ENCODE measurements around the gene CDC20B. TPM values are rescaled to one million over a fixed set of nuclear protein-coding genes. Genes with fewer than 3 reads are reported as not detected.
A peak's percentile ranks its signal among the peaks of the same experiment; 100 is the strongest.
"Not testable (repeated sequence)": the region's sequence is repeated elsewhere in the genome, so short reads cannot be mapped to it uniquely, and the experiment has no call there.

The CDC20B gene
- total RNA-seq, 1 donor from 2014 or later: 0.96 TPM

DNA sequence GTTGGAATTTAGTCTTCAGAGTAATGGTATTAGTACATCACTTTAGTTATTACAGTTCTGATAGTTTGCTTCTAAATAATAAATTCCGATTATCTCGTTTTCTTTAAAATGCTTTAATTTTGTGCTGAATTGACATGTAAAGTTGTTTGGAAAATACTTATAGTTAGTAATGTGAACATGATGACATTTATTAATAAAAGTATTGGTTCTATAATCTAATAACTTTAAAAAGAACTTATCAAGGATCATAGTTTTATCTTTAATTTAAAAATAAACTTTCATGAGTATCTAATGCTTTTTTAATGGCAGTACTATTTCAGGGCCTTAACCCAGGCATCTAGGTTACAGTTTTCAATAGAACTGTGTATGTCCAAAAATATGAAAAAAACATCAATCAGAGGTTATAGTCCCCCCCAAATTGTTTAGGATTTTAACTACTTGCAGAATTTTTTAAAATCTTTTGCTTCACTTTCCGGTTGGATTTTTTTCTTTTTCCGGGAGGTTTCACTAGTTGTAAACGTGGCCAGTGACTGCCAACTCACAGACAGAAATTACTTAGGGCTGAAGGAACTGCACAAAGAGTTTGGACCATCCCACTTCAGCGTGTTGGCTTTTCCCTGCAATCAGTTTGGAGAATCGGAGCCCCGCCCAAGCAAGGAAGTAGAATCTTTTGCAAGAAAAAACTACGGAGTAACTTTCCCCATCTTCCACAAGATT lies 12.3 kb downstream of the CDC20B start:
- peak; percentile 98 for DNase-seq (ENCODE audit: low spot score)

DNA sequence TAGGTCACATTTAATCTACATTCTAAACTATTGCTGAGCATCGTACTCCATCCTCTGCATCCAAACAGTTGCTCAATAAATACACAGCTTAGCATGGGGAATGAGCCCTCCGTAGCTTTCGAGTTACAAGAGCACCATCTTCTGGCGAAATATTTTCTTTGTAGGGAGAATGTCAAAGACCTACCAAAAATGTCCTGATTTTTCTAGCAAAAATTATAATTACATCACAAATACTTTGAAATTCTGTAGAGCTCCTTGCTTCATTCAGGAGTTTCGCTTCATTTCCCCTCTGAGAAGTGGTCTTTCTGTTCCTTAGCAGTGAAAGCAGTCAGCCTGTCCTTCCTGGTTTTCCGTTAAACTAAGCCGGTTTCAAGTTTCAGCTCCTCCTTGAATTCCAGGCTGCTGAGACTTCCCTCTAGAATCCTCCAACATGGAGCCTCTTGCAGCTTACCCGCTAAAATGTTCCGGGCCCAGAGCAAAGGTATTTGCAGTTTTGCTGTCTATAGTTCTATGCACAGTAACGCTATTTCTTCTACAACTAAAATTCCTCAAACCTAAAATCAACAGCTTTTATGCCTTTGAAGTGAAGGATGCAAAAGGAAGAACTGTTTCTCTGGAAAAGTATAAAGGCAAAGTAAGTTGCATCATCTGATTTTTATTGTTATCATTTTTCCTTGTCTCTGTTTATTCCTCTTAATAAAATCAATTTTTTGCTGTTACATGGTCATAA lies 13.0 kb downstream of the CDC20B start, which contains the start of gene GPX8:
Gene GPX8, plus strand, starts transcription at position 409 of the 730 bp plus-strand sequence. Its CDS starts 22 bp downstream, at position 431.
- peak; percentile 97 for DNase-seq (ENCODE audit: low spot score)

DNA sequence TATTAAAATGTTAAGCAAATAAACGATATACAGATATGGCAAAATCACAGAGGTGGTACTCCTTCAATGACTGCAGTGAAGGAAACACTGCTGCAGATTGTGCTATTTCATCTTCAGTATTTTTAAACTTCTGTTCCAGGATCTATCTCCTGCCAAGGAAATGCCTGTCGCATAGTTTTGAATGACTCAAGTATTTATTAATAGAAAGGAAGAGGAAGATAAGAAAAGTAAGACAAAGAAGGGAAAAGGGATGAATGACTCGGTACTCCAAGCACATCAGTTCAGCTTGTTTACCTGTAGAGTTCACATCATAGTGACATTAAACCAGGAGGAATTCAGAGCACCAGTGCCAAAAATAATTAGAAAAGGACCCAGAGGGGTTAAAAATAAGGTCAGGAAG lies 18.1 kb downstream of the CDC20B start:
- peak; percentile 33 for DNase-seq (ENCODE audit: low spot score)

DNA sequence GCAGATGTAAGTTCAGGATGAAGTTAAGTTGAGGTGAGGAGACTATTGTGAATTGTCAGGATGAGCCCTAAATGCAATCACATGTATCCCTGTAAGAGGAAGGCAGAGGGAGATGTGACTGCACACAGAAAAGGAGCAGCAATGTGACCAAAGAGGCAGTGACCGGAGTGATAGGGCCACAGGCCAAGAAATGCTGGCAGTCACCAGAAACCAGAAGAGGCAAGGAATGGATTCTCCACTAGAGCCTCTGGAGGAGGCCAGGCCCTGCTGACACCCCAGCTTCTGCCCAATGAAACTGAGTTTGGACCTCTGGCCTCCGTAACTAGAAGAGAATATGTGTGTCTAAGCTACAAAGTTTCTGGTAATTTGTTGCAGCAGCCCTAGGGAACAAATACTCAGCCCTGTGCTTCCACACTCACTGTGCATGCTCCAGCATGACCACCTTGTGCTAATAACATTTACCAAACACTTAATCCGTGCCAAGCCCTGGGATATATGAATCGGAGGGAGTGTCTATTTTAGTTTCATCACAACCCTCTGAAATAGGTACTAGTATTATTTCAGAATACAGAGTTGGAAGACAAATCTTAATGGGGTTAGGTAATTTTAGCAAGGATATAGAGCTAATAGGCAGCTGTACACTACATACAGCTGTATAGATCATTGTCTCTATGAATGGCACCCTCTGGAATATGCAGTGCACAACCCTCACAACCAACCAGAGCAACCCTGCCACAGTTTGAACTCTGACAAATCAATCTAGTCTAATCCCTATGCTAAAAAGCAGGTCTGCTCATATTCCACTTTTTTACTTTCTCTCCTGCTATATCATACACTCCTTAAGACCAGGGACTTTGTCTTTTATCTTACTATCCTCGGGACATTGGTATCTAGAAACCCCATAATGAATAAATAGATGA lies 20.8 kb downstream of the CDC20B start:
- no peak for DNase-seq (ENCODE audit: low spot score)

DNA sequence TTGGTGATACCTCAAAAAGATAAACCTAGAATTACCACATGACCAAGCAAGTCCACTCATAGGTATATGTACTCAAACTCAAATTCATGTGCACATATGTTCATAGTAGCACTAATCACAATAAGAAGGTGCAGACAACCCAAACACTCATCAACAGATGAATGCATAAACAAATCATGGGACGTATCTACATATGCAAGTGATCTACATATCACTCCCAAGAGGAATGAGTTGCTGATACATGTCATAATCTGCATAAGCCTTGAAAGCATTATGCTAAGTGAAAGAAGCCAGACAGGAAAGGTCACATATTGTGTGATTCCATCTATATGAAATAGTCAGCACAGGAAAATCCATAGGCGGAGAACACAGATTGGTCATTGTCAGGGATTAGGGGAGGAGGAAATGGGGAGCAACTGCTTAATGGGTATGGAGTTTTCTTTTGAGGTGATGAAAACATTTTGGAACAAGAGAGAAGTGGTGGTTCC lies 23.6 kb downstream of the CDC20B start:
- DNase-seq (ENCODE audit: low spot score): no peak

DNA sequence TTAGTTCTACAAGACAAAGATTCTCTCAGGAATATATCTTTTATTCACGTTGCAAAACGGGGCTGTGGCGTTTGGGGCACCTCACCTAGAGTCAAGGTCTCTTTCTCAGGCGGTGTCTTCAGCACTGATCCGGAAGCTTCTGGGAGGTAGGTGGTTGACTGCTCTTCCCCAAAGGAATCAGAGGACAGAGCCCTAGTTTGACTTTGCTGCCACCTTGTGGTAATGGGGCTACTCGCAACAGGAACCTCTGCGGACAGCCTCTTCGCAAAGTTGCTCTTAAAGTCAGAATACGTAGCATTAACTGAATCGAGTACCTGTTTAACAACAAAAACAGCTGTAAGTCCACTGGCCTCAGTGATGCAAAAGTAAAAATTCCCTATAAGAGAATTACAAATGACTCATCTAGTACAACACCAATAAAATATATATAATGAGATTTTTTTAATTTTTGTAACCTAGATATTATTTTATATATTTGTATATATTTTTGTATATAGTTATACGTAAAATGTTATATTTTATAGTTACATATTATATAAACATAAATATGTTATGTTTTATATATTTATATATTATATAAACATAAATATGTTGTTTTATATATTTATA lies 26.3 kb downstream of the CDC20B start:
- DNase-seq (ENCODE audit: low spot score): peak; percentile 89

DNA sequence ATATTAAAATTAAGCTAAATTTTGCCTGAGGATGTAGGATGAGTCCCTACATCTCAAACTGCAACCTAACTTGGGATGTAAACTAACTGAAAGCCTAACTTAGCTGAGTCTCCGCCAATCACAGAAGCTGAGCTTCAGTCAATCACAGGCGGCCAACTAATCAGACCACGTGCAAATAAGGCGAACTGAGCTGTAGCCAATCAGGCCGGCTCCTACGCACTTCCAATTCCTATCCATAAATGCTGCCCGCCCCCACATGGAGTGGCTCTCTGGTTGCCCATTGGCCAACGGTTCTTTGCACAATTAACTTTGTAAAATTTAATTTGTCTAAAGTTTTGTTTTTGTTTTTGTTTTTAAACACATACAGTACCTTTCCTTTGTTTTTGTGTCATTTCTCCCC lies 26.9 kb downstream of the CDC20B start:
- DNase-seq (ENCODE audit: low spot score): no peak

DNA sequence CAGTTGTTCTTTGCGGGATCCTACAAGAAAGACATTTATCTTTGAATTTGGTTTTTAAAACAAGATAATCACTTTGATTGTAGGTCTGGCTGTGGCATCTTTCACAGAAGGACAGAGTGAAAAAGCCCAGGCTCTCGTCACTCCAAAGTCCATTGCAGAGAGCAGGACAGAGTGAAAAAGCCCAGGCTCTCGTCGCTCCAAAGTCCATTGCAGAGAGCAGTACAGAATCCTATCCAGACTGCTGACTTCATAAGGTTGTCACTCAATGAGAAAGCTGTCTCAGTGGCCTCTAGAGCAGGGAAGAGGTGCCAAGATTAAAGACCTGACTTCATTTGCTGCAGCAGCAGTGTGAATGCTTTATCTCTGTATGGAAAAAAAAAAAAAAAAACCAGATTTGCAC lies 29.4 kb downstream of the CDC20B start:
- no peak for DNase-seq (ENCODE audit: low spot score)

DNA sequence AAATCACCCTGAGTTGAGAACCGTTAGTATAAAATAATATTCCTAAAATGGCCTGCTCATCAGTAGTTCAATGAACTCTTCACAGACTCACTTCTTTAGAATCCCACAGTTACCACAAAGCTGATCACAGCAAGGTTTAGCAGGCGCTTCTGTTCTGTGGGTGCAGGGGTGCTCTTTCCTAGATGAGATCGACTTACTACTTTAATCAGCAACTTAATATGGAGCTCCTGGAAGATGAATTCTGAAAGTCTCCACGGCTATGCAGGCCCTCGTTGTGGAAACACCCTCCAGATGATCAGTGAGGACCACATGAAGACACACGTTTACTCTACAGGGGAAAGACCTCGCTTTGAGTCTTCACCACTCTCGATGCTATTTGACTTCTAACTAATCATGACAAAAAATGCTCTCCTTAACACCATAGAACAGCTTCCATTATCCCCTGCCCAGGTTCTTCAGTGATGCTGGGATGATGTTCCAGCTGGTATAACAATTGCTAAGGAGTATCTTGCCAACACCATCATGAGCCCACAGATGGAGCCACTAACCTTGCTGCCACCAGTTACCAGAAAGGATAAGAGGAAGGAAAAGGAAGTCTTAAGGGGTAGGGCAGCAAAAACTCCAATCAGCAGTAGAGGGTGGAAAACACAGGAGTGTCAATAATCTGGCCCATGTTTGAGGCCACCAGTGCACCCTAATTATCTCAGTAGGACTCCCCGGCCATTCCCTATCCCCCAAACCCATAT lies 30.9 kb downstream of the CDC20B start:
- no peak for DNase-seq (ENCODE audit: low spot score)

DNA sequence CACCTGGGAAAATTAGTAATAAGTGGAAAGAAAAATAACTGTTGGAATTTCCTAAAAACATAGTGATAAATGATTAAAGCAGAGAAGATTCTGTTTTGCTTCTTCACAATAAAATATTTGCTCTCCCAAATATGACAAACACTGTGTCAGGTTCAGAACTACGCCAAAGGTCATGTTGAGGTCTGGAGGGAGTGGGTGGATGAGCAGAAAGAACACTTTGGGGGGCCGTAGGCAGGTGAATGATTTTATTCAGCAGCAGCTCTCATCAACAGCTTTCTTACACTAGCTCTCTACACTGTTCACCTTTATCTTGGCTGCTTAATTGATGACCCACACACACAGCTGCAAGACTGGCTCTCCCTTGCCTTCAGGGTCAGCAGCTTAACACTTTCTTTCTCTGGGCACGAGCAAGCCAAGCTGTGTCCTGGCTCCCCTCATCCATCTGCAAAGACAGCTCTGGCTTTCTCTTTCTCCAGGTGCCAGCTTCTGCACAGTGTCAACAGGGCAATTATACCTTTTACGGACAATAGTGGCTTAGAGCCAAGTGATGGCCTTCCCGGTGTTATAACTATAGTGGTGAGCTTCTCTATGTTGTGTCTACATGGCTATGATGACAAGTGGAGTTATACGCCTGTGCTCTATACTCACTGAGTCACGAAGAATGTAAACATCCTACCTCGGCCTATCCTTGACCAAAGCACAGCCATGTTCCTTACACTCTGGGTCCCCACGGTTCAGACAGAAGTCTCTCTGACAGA lies 31.9 kb downstream of the CDC20B start:
- DNase-seq (ENCODE audit: low spot score): no peak

DNA sequence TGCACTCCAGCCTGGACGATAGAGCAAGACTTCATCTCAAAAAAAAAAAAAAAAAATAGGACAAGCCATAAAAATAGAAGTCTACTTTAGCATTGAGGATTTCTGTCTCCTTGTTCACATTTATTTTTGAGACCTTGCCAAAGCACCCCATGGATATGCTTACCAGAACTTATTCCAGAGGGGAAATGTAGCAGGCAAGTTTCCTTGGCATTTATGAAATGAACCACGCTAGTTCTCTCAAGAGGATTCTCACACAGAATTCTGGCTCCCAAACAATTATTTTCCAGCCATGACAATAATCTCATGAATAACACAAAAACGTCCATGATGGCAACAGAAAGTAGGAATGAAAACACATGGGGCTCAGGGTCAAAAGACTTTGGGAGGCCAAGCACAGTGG lies 36.5 kb downstream of the CDC20B start:
- no peak for DNase-seq (ENCODE audit: low spot score)

DNA sequence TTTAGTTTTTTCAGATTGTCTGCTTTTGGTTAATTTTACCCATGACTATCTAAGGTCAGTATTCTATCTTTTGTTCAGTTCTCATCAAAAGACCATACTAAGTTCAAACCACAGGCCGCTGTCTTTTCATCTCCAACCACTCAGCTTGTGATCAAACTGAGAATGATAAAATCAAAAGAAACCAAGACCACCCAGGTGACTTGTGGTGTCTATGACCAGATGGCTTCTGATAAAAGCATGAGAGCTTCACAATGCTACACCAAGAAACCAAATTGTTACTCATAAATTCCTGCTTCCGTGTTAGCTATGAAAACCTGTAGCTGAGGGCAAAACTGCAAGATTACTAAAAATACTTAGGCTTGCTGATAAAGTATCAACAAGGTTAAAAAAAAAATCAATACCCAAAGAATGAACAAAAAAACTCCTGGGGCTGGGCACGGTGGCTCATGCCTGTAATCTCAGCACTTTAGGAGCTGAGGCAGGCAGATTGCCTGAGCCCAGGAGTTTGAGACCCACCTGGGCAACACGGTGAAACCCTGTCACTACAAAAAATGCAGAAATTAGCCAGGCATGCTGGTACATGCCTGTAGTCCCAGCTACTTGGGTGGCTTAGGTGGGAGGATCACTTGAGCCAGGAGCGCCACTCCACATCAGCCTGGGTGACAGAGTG lies 38.8 kb downstream of the CDC20B start:
- no peak for DNase-seq (ENCODE audit: low spot score)

DNA sequence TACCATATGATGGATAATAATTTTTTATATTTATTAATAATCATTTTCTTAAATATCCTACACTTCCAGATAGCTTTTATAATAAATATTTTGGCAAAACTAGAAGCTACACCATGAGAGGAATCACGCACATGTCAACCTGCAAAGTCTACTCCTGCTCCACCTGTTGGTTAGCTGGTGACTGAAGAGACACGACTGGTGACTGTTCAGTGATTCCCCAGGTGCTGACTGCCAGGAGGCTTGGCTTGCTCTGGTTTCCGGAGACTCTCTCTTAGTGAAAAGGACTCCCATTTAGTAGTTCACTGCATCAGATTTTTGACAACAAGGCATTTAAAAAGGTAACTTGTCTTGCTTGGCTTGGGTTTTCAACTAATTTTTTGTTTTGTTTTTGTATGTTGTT lies 49.6 kb downstream of the CDC20B start:
- no peak for DNase-seq (ENCODE audit: low spot score)

DNA sequence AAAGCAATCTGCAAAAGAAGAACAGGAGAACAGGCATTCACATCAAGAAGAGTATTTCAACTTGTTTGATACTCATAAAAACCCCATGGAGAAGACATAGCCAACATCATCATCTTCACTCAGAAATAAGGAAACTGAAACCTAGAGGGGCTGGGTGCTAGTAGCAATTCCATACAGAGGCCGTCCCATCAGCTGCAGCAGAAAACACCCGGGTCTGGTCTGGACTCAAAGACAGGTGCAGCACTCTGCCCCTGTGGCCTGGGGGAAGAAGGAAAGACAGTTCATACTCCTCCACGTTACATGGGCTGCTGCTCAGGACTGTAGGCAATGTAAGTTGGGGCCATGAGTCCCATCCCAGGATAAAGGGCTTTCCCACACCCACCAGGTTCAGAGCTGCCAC lies 58.9 kb downstream of the CDC20B start:
- DNase-seq (ENCODE audit: low spot score): no peak

DNA sequence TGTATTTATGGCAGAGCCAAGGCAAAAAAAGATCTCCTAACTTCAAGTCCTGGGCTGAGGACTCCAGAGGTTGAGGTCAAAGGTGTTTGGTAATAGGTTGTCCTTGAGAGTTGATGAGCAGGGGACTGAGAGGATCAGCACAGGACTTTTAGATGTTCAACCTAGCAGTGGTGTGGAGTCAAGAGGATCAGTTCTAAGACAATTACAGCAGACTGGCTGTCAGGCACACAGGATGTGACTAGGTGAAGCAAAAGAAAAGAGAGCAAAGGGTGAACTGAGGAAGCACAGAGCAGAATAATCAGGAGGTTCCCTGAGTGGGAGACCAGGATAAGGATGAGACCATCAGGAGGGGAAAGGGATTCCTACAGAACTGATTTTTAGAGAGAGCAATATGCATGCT lies 59.6 kb downstream of the CDC20B start:
- no peak for DNase-seq (ENCODE audit: low spot score)

DNA sequence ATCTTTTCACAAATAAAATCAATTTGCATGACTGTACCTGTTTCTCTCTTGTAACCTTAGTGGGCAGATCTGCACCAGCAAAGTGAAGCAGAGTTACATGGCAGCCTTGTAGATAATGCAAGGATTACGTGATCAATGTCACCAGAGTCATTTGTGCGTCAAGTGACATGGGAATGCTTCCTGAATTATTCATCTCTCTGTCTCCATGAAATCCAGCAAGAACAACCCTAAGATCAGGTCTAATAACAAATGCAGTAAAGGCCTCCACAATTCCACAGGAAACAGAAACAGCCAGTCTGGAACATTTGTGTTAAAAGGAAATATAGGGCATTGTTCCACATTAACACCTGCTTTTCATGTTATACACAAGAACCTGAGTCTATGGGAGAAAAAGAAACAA lies 62.8 kb downstream of the CDC20B start:
- no peak for DNase-seq (ENCODE audit: low spot score)

DNA sequence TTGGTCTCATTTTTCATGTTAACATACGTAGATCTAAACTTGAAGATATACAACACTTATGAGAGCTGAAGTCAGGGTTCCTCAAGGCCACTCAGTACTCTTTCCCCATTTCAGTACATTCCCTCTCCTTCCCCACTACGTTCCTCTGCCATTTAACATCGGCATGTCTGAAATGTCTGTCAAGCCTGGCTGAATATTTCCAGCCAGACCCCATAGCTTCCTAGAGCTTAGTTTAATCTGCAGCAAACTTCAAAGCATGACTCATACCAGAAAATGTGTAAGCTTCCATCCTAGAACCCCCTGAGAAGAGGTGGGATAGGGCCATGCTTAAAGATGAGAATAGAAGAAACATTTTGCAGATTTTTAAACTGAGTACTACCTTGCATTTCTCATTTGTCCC lies 64.3 kb downstream of the CDC20B start:
- DNase-seq (ENCODE audit: low spot score): peak; percentile 71

DNA sequence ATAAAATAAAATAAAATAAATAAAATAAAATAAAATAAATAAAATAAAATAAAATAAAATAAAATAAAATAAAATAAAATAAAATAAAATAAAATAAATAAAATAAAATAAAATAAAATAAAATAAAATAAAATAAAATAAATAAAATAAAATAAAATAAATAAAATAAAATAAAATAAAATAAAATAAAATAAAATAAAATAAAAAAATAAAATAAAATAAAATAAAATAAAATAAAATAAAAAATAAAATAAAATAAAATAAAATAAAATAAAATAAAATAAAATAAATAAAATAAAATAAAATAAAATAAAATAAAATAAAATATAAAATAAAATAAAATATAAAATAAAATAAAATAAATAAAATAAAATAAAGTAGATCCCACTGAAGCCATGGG lies 67.0 kb downstream of the CDC20B start:
- DNase-seq (ENCODE audit: low spot score): not testable (repeated sequence)

DNA sequence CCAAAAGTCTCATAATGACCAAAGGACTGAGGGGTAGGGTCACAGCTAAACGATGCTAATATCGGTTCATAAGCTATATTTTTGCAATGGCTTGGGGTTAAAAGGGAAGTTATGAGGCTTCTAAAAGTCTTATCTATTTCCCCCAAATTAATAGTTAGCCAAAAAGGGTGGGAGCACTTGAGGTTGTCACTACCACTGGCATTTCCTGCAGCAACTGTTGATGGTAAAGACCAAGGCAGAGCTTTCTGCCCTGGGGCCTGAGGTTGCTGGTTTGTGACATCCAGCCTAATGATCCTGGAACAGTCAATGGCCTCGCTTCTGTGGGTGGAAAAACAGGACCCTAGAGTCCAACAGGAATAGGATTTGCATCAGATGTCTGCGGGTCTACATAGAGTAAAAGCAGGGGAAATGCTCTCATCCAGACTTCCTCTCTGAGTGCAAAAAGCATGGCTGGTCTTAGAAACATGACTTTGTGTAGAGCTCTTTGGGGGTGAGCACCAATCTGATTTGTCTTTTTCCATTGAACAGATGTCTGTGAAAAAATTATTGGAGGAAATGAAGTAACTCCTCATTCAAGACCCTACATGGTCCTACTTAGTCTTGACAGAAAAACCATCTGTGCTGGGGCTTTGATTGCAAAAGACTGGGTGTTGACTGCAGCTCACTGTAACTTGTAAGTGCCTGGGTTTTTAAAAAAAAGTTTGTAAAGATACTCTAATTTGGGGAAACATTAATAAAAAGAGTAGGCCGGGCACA lies 67.9 kb downstream of the CDC20B start:
- DNase-seq (ENCODE audit: low spot score): no peak
